B cell (primary cell): ENCODE measurements around the gene RAD9A. TPM values are rescaled to one million over a fixed set of nuclear protein-coding genes. Genes with fewer than 3 reads are reported as not detected.

Experiments
- ATAC-seq: fragments of 200-7000 bp; cut with Tn5 transposase; one replicate; pipeline ENCODE4 v1.10.0; 2021; ENCODE audit warnings: low read depth, mild to moderate bottlenecking, moderate number of reproducible peaks, moderate library complexity
- CTCF ChIA-PET: fragments of 350-600 bp; sonication (Branson Sonifier 250); formaldehyde crosslinking; loops from one replicate; lab custom pipeline; 2021; ENCODE audit warnings: antibody characterized with exemption, inconsistent platforms; lab: Charles Lee
- POLR2A ChIA-PET: fragments of 350-600 bp; sonication (Branson Sonifier 250); formaldehyde crosslinking; loops from one replicate; lab custom pipeline; 2021; ENCODE audit warnings: antibody characterized with exemption; lab: Charles Lee
- DNase-seq: peaks from one replicate; pipeline ENCODE4 v3.0.0; 2013
- H2AFZ ChIP-seq: 2 replicates; pipeline ENCODE4 v1.6.1; 2012; ENCODE audit warnings: mild to moderate bottlenecking, low read depth, low read length; ENCODE audit not compliant: insufficient read depth, poor library complexity, severe bottlenecking
- H3K27ac ChIP-seq, 2 donors: 1 replicate in 1 of 2; 2 replicates in 1 of 2; pipeline ENCODE4 v1.5.1; 2012 to 2013; ENCODE audit warnings: low read length in 2 of 2, mild to moderate bottlenecking in 2 of 2, moderate library complexity in 1 of 2
- H3K27me3 ChIP-seq, 4 experiments: fragments of 200-600 bp in 1 of 4; sonication (generic) in 1 of 4; replicated peaks in 1 of 4; 1 replicate in 2 of 4; 2 replicates in 2 of 4; pipeline versions ENCODE4 v1.6.1 to v1.7.0; 2013 to 2016; ENCODE audit warnings: low read length in 3 of 4, mild to moderate bottlenecking in 2 of 4, mixed read lengths in 1 of 4, moderate library complexity in 1 of 4; ENCODE audit not compliant: insufficient read depth in 4 of 4, control insufficient read depth in 3 of 4; ENCODE audit errors: control extremely low read depth in 1 of 4
- H3K36me3 ChIP-seq, 2 experiments: replicated peaks in 1 of 2; 1 replicate in 1 of 2; 2 replicates in 1 of 2; pipeline versions ENCODE4 v1.6.1 to v1.7.1; 2013; ENCODE audit warnings: low read length in 1 of 2; ENCODE audit not compliant: insufficient read depth in 2 of 2, control insufficient read depth in 1 of 2; ENCODE audit errors: control extremely low read depth in 1 of 2, extremely low read depth in 1 of 2
- H3K4me1 ChIP-seq, 2 donors: fragments of 200-600 bp in 1 of 2; sonication (generic) in 1 of 2; 1 replicate in 1 of 2; 2 replicates in 1 of 2; pipeline versions ENCODE4 v1.5.1 to v1.6.1; 2013 to 2017; ENCODE audit warnings: low read length in 2 of 2; ENCODE audit not compliant: control insufficient read depth in 2 of 2, insufficient read depth in 2 of 2
- H3K4me2 ChIP-seq: replicated peaks from 2 replicates; pipeline ENCODE3; 2012; ENCODE audit warnings: mild to moderate bottlenecking, low read depth, low read length; ENCODE audit not compliant: poor library complexity, severe bottlenecking
- H3K4me3 ChIP-seq, 5 experiments: fragments of 200-600 bp in 1 of 5; sonication (generic) in 1 of 5; 1 replicate in 3 of 5; 2 replicates in 2 of 5; pipeline versions ENCODE4 v1.5.1 to v1.7.0; 2011 to 2016; ENCODE audit warnings: low read length in 4 of 5, mild to moderate bottlenecking in 4 of 5, low read depth in 2 of 5, control low read depth in 1 of 5, moderate library complexity in 1 of 5; ENCODE audit not compliant: insufficient read depth in 1 of 5; ENCODE audit errors: control extremely low read depth in 1 of 5, extremely low read depth in 1 of 5
- H3K79me2 ChIP-seq: fragments of 200-600 bp; sonication (generic); one replicate; pipeline ENCODE4 v1.6.0; 2016; ENCODE audit warnings: low read length; ENCODE audit not compliant: control insufficient read depth, insufficient read depth
- H3K9ac ChIP-seq: fragments of 200-600 bp; sonication (generic); 2 replicates; pipeline ENCODE4 v1.6.1; 2017; ENCODE audit warnings: mild to moderate bottlenecking, low read length, moderate library complexity
- H3K9me3 ChIP-seq, 3 donors: one replicate each; pipeline versions ENCODE4 v1.6.1 to v1.7.1; 2013; ENCODE audit warnings: low read length in 2 of 3; ENCODE audit not compliant: control insufficient read depth in 2 of 3, insufficient read depth in 1 of 3; ENCODE audit errors: control extremely low read depth in 1 of 3
- H4K20me1 ChIP-seq: 2 replicates; pipeline ENCODE4 v1.6.0; 2012; ENCODE audit warnings: mild to moderate bottlenecking, low read length; ENCODE audit not compliant: insufficient read depth, control insufficient read depth, poor library complexity, severe bottlenecking
- H3K27ac Mint-ChIP-seq: one replicate; pipeline ENCODE4 v1.8.0; 2021; ENCODE audit warnings: mixed read lengths
- H3K27me3 Mint-ChIP-seq: one replicate; pipeline ENCODE4 v1.8.0; 2021; ENCODE audit warnings: mixed read lengths
- H3K4me1 Mint-ChIP-seq: one replicate; pipeline ENCODE4 v1.8.0; 2021; ENCODE audit warnings: mixed read lengths
- H3K4me3 Mint-ChIP-seq: one replicate; pipeline ENCODE4 v1.8.0; 2021; ENCODE audit warnings: mixed read lengths
- H3K9me3 Mint-ChIP-seq: one replicate; pipeline ENCODE4 v1.8.0; 2022; ENCODE audit warnings: mixed read lengths; ENCODE audit not compliant: insufficient read depth
- CTCF ChIP-seq: fragments of 200-600 bp; IDR thresholded peaks from one replicate; pipeline ENCODE4 v1.8.0; 2022; ENCODE audit warnings: antibody characterized with exemption, mild to moderate bottlenecking
- EZH2 ChIP-seq: IDR thresholded peaks from 2 replicates; pipeline ENCODE4 v1.6.1; 2012; ENCODE audit warnings: borderline replicate concordance, low read depth, mild to moderate bottlenecking, moderate library complexity, low read length; ENCODE audit not compliant: insufficient read depth, poor library complexity, severe bottlenecking
- WGBS: methylation state at CpG from one replicate; pipeline ENCODE4 v1.1.5; 2013; ENCODE audit warnings: missing lambda C conversion rate; ENCODE audit not compliant: insufficient coverage; 5-methylcytosine and 5-hydroxymethylcytosine counted together
- intact Hi-C: fragments of 100-400 bp; cut with micrococcal nuclease; formaldehyde crosslinking; loops from one replicate; pipeline ENCODE4 v1.10.0; 2022
- polyA plus RNA-seq: library from polyadenylated mRNA; depleted of rRNA; stranded (reverse); fragments of >200 nt; gene quantifications from 2 replicates; pipeline ENCODE4 v1.2.3, GENCODE V29; 2012
- total RNA-seq, 2 donors: library from RNA; stranded (reverse); fragments of 120-200 nt in 1 of 2; gene quantifications; 1 replicate in 1 of 2; 2 replicates in 1 of 2; pipeline versions ENCODE4 v1.2.3 to v1.2.4, GENCODE V29; 2013 to 2022

Gene RAD9A
- total and polyA plus RNA-seq, 2 donors (not counting 1 experiment from before 2014, with no cell fraction given), result 50.6 to 76.8 TPM

- peak; percentile 18 for ATAC-seq
Observed at GRCh38 chr11:67371189-67371910, 20.4 kb upstream of the RAD9A start.

More at GRCh38 chr11:67371189-67371910, 20.4 kb upstream of the RAD9A start:
- Histone ChIP-seq H3K27ac (peak overlapping the region in 1 of 2 donors; percentile 52), H3K4me1 (peaks cover 68 to 72% of the 10 kb centered on the region in 2 donors), H3K9ac (peak overlapping the region; percentile 88), H4K20me1 (peaks cover 59% of the 10 kb centered on the region), H3K4me2 (peak overlapping the region; percentile 93), H3K9me3 (no peaks in the 10 kb centered on the region), H3K36me3 (peaks cover 0 to 12% of the 10 kb centered on the region in 2 experiments), H3K4me3 (peak overlapping the region in 4 of 5 experiments; percentile 54 to 95 (median 76)), H3K79me2 (peaks cover 66% of the 10 kb centered on the region), H2AFZ (no peak overlapping the region), H3K27me3 (no peaks in the 10 kb centered on the region)
- TF ChIP-seq EZH2, result no peak
- peak; percentile 60 for TF ChIP-seq CTCF
- intact Hi-C loops, result no loop called here
- peaks cover 70% of the 10 kb centered on the region for H3K4me1 Mint-ChIP-seq
- no peaks in the 10 kb centered on the region for H3K9me3 Mint-ChIP-seq
- WGBS, result 32% methylated on average over 7 of the region's 8 CpGs
- no peaks in the 10 kb centered on the region for H3K27me3 Mint-ChIP-seq
- POLR2A ChIA-PET, result interaction anchor here (0.5 to 14.2 kb wide), 12 partner anchors 8 to 131 kb away, joined by 3 to 323 read pairs (median 3); partner anchors contain the start of genes POLD4 and RAD9A
- peak overlapping the region; percentile 72 for H3K27ac Mint-ChIP-seq
- peak overlapping the region; percentile 92 for H3K4me3 Mint-ChIP-seq
- CTCF ChIA-PET, result interaction anchor here (0.8 to 42.2 kb wide), 8 partner anchors 0 to 277 kb away, joined by 3 to 2379 read pairs (median 4); partner anchors contain the start of genes CLCF1, POLD4, PPP1CA and RAD9A
- DNase-seq, result peak; percentile 75
